Liver (tissue), 3 donors: ENCODE measurements around the gene SELL.

Source experiments
- EGR1 ChIP-seq, 2 donors: IDR thresholded peaks; 2 replicates each; pipeline ENCODE4 v1.6.1; 2016 to 2018; ENCODE audit warnings: antibody characterized with exemption in 2 of 2, low read depth in 2 of 2
- FOXA1 ChIP-seq: IDR thresholded peaks from 2 replicates; pipeline ENCODE4 v1.6.1; 2016; ENCODE audit warnings: antibody characterized with exemption
- JUND ChIP-seq, 2 donors: IDR thresholded peaks; 2 replicates each; pipeline ENCODE4 v1.6.1; 2016; ENCODE audit warnings: antibody characterized with exemption in 2 of 2
- RAD21 ChIP-seq, 2 donors: IDR thresholded peaks; 2 replicates each; pipeline ENCODE4 v1.6.1; 2016; ENCODE audit warnings: antibody characterized with exemption in 2 of 2, mild to moderate bottlenecking in 2 of 2
- SP1 ChIP-seq: IDR thresholded peaks from 2 replicates; pipeline ENCODE4 v1.6.1; 2018; ENCODE audit warnings: antibody characterized with exemption, mild to moderate bottlenecking
- TAF1 ChIP-seq: conservative IDR thresholded peaks from 2 replicates; pipeline ENCODE4 v1.6.1; 2016; ENCODE audit warnings: antibody characterized with exemption, mild to moderate bottlenecking
- YY1 ChIP-seq: IDR thresholded peaks from 2 replicates; pipeline ENCODE4 v1.6.1; 2016; ENCODE audit warnings: antibody characterized with exemption, mild to moderate bottlenecking
- TF ChIP-seq, protein P1 (sequence below): fragments of 150-350 bp; IDR thresholded peaks from 2 replicates; pipeline ENCODE4 v1.5.1; 2017; ENCODE audit warnings: improper control_type of control experiment, low read depth, low read length; ENCODE audit not compliant: missing input control
- TF ChIP-seq, protein P2 (sequence below): IDR thresholded peaks from 2 replicates; pipeline ENCODE4 v1.6.1; 2016; ENCODE audit warnings: antibody characterized with exemption, mild to moderate bottlenecking
- TF ChIP-seq, protein P3 (sequence below): IDR thresholded peaks from 2 replicates; pipeline ENCODE4 v1.6.1; 2016; ENCODE audit warnings: antibody characterized with exemption
- TF ChIP-seq, protein P4 (sequence below): IDR thresholded peaks from 2 replicates; pipeline ENCODE4 v1.6.1; 2016; ENCODE audit warnings: antibody characterized with exemption
- donor health status: healthy.
- donor health status: healthy.

GRCh38 chr1:169648709-169649108, 62.7 kb downstream of the SELL start:
- TF ChIP-seq SP1 (no peak), RAD21 (IDR thresholded peaks at IDR 0.05) (no peak), TAF1 (no peak), FOXA1 (no peak), JUND (IDR thresholded peaks at IDR 0.05) (no peak), YY1 (no peak), EGR1 (IDR thresholded peaks at IDR 0.05; ENCODE audit: low read depth in 2 of 2) (no peak)
- TF ChIP-seq, protein P1, sequence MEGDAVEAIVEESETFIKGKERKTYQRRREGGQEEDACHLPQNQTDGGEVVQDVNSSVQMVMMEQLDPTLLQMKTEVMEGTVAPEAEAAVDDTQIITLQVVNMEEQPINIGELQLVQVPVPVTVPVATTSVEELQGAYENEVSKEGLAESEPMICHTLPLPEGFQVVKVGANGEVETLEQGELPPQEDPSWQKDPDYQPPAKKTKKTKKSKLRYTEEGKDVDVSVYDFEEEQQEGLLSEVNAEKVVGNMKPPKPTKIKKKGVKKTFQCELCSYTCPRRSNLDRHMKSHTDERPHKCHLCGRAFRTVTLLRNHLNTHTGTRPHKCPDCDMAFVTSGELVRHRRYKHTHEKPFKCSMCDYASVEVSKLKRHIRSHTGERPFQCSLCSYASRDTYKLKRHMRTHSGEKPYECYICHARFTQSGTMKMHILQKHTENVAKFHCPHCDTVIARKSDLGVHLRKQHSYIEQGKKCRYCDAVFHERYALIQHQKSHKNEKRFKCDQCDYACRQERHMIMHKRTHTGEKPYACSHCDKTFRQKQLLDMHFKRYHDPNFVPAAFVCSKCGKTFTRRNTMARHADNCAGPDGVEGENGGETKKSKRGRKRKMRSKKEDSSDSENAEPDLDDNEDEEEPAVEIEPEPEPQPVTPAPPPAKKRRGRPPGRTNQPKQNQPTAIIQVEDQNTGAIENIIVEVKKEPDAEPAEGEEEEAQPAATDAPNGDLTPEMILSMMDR = no peak
- TF ChIP-seq, protein P2, sequence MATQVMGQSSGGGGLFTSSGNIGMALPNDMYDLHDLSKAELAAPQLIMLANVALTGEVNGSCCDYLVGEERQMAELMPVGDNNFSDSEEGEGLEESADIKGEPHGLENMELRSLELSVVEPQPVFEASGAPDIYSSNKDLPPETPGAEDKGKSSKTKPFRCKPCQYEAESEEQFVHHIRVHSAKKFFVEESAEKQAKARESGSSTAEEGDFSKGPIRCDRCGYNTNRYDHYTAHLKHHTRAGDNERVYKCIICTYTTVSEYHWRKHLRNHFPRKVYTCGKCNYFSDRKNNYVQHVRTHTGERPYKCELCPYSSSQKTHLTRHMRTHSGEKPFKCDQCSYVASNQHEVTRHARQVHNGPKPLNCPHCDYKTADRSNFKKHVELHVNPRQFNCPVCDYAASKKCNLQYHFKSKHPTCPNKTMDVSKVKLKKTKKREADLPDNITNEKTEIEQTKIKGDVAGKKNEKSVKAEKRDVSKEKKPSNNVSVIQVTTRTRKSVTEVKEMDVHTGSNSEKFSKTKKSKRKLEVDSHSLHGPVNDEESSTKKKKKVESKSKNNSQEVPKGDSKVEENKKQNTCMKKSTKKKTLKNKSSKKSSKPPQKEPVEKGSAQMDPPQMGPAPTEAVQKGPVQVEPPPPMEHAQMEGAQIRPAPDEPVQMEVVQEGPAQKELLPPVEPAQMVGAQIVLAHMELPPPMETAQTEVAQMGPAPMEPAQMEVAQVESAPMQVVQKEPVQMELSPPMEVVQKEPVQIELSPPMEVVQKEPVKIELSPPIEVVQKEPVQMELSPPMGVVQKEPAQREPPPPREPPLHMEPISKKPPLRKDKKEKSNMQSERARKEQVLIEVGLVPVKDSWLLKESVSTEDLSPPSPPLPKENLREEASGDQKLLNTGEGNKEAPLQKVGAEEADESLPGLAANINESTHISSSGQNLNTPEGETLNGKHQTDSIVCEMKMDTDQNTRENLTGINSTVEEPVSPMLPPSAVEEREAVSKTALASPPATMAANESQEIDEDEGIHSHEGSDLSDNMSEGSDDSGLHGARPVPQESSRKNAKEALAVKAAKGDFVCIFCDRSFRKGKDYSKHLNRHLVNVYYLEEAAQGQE = no peak
- TF ChIP-seq, protein P3, sequence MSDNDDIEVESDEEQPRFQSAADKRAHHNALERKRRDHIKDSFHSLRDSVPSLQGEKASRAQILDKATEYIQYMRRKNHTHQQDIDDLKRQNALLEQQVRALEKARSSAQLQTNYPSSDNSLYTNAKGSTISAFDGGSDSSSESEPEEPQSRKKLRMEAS = no peak
- TF ChIP-seq, protein P4, sequence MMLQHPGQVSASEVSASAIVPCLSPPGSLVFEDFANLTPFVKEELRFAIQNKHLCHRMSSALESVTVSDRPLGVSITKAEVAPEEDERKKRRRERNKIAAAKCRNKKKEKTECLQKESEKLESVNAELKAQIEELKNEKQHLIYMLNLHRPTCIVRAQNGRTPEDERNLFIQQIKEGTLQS = no peak
